Ammon's horn (tissue), 1 donor: Measurements from ENCODE around the gene ZFPL1.

ENCODE experiments used
- DNase-seq: peaks from one replicate; pipeline ENCODE4 v3.0.0-alpha.2; 2016; ENCODE audit warnings: low spot score

ZFPL1 gene

GRCh38 chr11:65060913-65061408 is 23.1 kb upstream of the ZFPL1 start:
- no peak for DNase-seq

GRCh38 chr11:65063532-65063931 is 20.5 kb upstream of the ZFPL1 start:
- no peak for DNase-seq

- no peak for DNase-seq
Measured at GRCh38 chr11:65064847-65065240, 19.2 kb upstream of the ZFPL1 start.

GRCh38 chr11:65065851-65066250 is 18.2 kb upstream of the ZFPL1 start:
- DNase-seq = no peak

- no peak for DNase-seq
Measured at GRCh38 chr11:65066315-65066714, 17.7 kb upstream of the ZFPL1 start.

GRCh38 chr11:65066805-65067291 is 17.2 kb upstream of the ZFPL1 start:
- no peak for DNase-seq

GRCh38 chr11:65067446-65067845 is 16.6 kb upstream of the ZFPL1 start:
- DNase-seq = no peak

GRCh38 chr11:65069217-65069616 is 14.8 kb upstream of the ZFPL1 start:
- DNase-seq = no peak

- DNase-seq = no peak
Measured at GRCh38 chr11:65071907-65072630, 12.0 kb upstream of the ZFPL1 start.

GRCh38 chr11:65072631-65072966 is 11.4 kb upstream of the ZFPL1 start:
- DNase-seq = no peak

- no peak for DNase-seq
Measured at GRCh38 chr11:65077451-65077850, 6.6 kb upstream of the ZFPL1 start.

GRCh38 chr11:65078151-65078550 is 5.9 kb upstream of the ZFPL1 start:
- DNase-seq = no peak

- no peak for DNase-seq
Measured at GRCh38 chr11:65078786-65079342, 5.2 kb upstream of the ZFPL1 start.

GRCh38 chr11:65083134-65083833 is 738 bp upstream of the ZFPL1 start:
- DNase-seq = no peak

- DNase-seq = no peak
Measured at GRCh38 chr11:65084598-65085375, 765 bp downstream of the ZFPL1 start.

GRCh38 chr11:65085446-65085845 is 1.4 kb downstream of the ZFPL1 start:
- DNase-seq = no peak

- no peak for DNase-seq
Measured at GRCh38 chr11:65086809-65087208, 2.8 kb downstream of the ZFPL1 start.

GRCh38 chr11:65087216-65087615 is 3.2 kb downstream of the ZFPL1 start:
- no peak for DNase-seq

GRCh38 chr11:65087827-65088226 is 3.8 kb downstream of the ZFPL1 start:
- DNase-seq = no peak

GRCh38 chr11:65089621-65090020 is 5.6 kb downstream of the ZFPL1 start:
- DNase-seq = no peak

- peak; percentile 75 for DNase-seq
Measured at GRCh38 chr11:65090628-65091027, 6.6 kb downstream of the ZFPL1 start.

GRCh38 chr11:65095427-65095826 is 11.4 kb downstream of the ZFPL1 start:
- no peak for DNase-seq
